HG02973 (cell line): ENCODE data around the gene KLHL30.
A peak's percentile ranks its signal among the peaks of the same experiment; 100 is the strongest.

Experiments used
- ATAC-seq: cut with Tn5 transposase; IDR thresholded peaks from one replicate; pipeline ENCODE4 v1.9.1; 2021; ENCODE audit warnings: moderate library complexity; ENCODE audit not compliant: unreplicated experiment

The KLHL30 gene

GRCh38 chr2:238117199-238118154, 21.0 kb upstream of the KLHL30 start:
- no peak for ATAC-seq

- ATAC-seq: no peak
Observed at GRCh38 chr2:238119756-238120462, 18.6 kb upstream of the KLHL30 start.

DNA sequence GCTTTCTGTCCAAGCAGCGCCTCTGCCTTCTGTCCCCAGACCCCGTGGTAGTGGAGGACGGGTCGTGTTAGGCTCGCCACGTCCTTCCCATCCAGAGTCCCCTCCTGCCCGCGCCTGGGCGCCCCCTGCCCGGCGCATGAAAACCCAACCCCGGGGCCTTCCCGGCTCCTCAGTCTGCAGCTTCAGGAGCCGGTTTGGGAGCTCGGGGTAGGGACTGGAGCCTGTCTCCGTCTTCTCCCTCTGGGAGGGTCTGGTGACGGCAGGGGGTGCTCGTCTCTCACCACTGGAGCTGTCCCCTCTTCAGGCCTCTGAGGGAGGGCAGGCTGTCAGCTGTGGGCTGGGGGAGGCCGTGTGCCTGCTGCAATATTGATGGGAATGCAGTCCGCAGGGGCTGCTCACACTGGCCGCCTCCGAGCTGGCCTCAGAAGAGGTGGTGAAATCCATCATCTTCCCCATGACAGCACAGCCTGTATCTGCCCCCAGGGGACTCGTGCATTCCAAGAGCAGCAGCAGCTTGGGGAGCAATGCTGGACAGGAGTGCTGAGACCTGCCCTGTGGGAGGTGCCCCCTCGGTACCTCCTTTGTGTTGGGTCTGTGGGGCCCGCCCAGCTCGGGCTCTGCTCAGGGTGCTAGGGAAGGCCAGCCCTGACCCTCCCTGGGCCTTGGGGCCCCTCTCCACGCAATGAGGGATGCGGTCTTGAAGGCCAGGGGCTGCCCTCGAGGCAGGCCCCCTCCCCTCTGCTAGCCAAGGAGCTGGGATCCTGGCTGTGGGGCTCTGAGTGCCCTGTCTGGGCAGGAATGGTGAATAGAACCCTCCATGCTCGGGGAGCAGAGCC, 17.8 kb upstream of the KLHL30 start:
- ATAC-seq: no peak

DNA sequence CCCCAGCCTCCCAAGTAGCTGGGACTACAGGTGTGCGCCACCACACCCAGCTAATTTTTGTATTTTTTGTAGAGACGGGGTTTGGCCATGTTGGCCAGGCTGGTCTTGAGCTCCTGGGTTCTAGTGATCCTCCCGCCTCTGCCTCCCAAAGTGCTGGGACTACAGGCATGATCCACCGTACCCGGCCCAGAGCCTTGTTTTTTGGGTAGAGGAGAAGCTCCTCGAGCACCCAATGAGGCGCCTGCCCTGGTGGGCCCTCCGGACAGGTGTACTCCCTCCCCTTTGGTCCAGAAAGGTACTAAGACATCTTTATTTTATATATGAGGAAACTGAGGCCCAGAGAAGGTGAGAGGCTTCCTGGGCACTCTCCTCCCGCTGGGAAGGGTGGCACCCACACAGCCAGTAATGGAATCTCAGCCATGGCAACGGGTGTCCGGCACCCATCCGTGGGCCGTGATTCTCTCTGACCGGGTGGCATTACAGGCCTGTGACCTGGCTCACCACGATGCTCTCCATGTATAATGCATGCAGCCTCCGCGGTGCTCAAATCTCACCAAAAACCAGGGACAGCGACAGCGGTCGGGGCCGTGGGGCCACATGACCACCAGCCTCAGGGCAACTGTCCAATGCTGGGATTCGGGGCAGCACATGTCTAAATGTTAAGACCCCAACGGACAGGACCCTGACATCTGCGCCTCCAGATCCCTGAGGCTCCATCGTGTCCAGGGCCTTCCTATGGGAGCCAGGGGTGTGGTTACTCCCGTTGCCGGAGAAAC, 16.8 kb upstream of the KLHL30 start:
- ATAC-seq: no peak

DNA sequence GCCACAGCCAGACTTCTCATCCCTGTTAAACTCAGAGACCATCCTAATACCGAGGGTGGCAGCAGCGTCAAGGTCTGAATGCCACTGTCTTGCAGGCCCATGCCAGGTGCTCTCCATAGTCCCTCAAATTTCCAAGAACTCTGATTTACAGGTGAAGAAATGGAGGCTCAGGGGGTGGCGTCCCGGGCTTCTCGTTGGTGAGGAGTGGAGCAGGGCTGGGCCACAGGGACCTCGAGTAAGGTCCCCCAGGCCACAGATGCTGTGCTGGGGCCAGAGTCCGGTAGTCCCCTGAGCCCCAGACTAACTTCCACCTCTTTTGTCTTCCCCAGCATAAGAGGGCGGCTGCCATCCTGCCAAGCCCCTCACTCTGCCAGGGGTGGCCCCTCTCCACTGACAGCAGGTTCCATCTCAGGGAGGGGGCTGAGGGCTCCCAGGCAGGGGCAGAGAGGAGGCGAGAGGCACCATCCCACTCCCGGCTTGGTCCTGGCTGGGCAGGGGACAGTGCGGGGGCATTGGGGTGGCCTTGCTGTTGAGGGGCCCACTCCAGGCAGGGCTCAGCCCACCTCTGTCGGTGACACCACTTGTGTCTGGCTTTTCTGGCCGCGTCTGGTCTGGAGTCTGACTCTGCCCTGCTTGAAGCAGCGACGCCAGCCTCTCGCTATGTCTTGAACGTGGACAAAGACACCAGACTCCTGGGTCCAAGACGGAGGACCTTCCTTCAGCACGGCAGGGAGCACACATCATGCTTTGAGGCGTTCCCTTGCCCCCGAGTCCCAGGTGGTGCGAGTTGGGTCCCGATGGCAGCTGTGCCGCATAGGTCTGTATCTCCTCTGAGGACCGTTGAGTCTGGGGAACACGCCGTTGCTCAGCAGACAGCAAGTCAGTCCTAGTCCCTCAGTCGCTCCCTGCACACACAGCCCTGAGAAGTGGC, 15.9 kb upstream of the KLHL30 start:
- no peak for ATAC-seq

GRCh38 chr2:238123218-238123971, 15.1 kb upstream of the KLHL30 start:
- no peak for ATAC-seq

GRCh38 chr2:238123991-238124470, 14.4 kb upstream of the KLHL30 start:
- ATAC-seq: no peak

- no peak for ATAC-seq
Observed at GRCh38 chr2:238124488-238125126, 13.9 kb upstream of the KLHL30 start.

- no peak for ATAC-seq
Observed at GRCh38 chr2:238125127-238125885, 13.2 kb upstream of the KLHL30 start.

DNA sequence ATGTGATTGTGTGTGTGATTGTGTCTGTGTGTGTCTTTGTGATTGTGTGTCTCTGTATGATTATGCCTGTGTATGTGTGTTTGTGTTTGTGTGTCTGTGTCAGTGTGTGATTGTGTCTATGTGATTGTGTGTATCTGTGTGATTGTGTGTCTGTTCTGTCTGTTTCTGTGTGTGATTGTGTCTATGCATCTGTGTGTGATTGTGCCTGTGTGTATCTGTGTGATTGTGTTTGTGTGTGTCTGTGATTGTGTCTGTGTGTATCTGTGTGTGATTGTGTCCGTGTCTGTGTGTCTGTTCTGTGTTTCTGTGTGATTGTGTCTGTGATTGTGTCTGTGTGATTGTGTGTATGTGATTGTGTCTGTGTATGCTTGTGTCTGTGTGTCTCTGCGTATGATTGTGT, 12.1 kb upstream of the KLHL30 start:
- no peak for ATAC-seq

DNA sequence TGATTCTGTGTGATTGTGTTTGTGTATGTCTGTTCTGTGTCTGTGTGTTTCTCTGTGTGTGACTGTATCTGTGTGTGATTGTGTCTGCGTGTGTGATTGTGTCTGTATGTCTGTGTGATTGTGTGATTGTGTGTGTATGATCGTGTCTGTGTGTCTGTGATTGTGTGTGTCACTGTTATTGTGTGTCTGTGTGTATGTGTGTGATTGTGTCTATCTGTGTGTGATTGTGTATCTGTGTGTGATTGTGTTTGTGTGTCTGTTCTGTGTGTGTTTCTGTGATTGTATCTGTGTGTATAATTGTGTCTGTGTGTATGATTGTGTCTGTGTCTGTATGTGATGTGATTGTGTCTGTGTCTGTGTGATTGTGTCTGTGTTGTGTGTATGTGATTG, 11.7 kb upstream of the KLHL30 start:
- ATAC-seq: no peak

DNA sequence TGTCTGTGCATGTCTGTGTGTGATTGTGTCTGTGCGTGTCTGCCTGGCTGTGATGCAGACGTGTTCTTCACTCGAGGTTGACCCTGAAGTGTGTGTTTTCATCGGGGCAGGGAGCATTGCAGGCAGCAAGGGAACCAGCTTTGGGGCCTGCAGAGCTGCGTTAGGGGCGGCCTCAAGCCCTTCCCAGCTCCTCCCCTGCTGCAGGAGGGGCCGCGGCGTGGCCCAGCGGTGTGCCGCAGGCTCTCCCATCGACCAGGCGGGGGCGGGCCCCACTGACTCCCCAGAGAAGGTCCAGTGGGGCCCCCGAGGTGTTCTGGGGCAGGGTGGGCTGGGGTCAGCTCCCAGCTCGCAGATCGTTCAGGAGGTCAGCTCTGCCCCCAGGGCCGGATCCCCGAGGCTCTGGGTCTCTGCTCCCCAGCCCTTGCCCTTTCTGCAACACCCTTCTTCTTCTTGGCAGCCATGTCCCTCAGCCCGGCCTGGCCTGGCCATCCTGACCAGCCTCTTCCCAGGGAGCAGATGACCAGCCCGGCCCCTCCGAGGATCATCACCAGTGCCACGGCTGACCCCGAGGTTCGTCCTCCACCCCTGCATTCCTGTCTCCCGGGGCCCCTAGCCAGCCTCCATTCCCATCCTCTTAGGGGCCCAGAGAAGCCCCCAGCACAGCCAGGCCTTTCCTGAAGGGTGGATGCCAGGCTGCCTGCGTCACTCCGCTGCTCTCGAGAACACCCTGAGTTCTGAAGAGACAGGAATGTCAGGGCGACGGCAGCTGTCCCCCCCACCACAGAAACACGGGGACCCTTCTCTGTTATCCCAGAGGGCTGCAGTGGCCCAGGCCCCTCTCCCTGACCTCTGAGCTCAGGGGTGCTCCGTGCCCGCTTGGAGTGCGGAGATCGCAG, 11.1 kb upstream of the KLHL30 start:
- ATAC-seq: peak; percentile 58

DNA sequence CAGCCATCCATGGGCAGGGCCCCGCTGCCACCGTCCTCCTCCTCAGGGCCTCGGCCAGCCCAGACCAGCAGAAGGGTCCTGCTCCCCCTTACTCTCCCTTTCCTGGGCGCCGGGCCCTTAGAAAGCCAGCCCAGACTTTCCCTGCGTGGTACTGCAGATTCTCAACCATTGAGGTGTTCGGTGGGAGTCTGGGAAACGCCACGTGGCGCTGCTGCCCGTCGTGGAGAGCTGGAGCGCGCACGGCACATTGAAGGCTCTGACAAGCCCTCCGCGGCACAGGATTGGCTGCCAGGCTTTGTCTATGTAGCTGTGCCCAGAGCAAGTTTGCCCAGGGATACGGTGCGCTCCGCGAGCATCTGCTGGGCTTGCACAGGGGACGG, 10.4 kb upstream of the KLHL30 start:
- no peak for ATAC-seq

- ATAC-seq: no peak
Observed at GRCh38 chr2:238128534-238129001, 9.9 kb upstream of the KLHL30 start.

DNA sequence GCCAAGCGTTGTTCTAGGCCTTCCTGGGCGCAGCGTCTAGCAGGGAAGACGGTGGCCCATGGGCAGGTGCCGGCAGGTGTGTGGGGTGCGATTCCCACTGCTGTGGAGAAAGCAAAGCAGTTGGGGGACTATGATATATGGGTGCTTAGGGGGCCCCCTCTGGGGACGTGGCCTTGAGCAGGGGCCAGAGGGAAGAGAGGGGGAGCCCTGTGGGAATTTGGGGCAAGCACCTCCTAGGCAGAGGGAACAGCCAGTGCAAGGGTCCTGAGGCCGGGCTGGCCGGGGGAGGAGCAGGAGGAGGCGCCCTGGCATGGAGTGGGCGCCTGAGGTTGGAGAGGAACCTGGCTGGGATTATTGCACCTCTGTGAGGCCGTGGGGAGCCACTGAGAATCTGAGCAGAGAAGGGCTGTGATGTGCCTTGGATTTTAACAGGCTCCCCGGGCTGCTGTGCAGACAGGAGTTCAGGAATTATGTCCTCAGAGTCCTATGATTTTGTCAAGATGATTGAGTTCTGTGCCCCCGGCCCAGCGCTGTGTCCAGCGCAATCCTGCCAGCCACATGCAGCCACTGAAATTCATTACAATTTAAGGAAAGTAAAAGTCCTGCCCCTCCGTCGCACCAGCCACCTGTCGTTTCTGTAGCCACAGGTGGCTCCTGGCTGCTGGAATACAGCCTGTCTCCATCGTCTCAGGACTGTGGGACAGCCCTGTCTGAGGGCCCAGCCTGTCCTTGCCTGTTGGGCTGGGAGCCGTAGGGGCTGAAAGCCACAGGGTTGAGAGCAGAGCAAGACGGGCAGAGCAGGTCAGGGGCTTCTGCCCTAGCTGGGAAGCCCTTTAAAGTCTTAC, 9.1 kb upstream of the KLHL30 start:
- ATAC-seq: no peak
